Mesothelial cell of epicardium (in vitro differentiated cells): ENCODE data around the gene LHX4. TPM values are rescaled to one million over a fixed set of nuclear protein-coding genes. Genes with fewer than 3 reads are reported as not detected.

Source experiments
- DNase-seq, 2 experiments: peaks; one replicate each; pipeline ENCODE4 v3.0.0; 2021; ENCODE audit warnings: low spot score in 2 of 2; ENCODE audit not compliant: unreplicated experiment in 2 of 2
- H3K27ac Mint-ChIP-seq: 2 replicates; pipeline ENCODE4 v1.8.0; 2021; ENCODE audit warnings: mixed read lengths
- H3K27me3 Mint-ChIP-seq: 2 replicates; pipeline ENCODE4 v1.8.0; 2021; ENCODE audit warnings: low read depth, mixed read lengths
- H3K36me3 Mint-ChIP-seq: 2 replicates; pipeline ENCODE4 v1.8.0; 2021; ENCODE audit warnings: mixed read lengths
- H3K4me1 Mint-ChIP-seq: 2 replicates; pipeline ENCODE4 v1.8.0; 2021; ENCODE audit warnings: mixed read lengths
- H3K4me3 Mint-ChIP-seq: 2 replicates; pipeline ENCODE4 v1.8.0; 2021; ENCODE audit warnings: mild to moderate bottlenecking, moderate library complexity, mixed read lengths
- H3K9me3 Mint-ChIP-seq: 2 replicates; pipeline ENCODE4 v1.8.0; 2021; ENCODE audit warnings: mixed read lengths
- CTCF ChIP-seq: fragments of 200-600 bp; sonication (generic); IDR thresholded peaks from one replicate; pipeline ENCODE4 v1.5.0; 2021; ENCODE audit warnings: antibody characterized with exemption; ENCODE audit not compliant: unreplicated experiment
- total RNA-seq: library from RNA; stranded (reverse); gene quantifications from 3 replicates; pipeline ENCODE4 v1.2.1, GENCODE V29; 2021

The LHX4 gene
- total RNA-seq, 1 donor from 2014 or later, result 0.54 TPM

GRCh38 chr1:180219776-180220175, 10.3 kb upstream of the LHX4 start:
- peaks cover 41% of the 10 kb centered on the region for H3K27me3 Mint-ChIP-seq
- no peak overlapping the region for H3K4me3 Mint-ChIP-seq
- no peaks in the 10 kb centered on the region for H3K4me1 Mint-ChIP-seq
- H3K27ac Mint-ChIP-seq, result no peak overlapping the region
- H3K36me3 Mint-ChIP-seq, result no peaks in the 10 kb centered on the region
- H3K9me3 Mint-ChIP-seq, result no peaks in the 10 kb centered on the region
- TF ChIP-seq CTCF, result no peak
- DNase-seq, result no peak

GRCh38 chr1:180221462-180221861, 8.6 kb upstream of the LHX4 start:
- DNase-seq, result no peak
- Mint-ChIP-seq H3K9me3 (no peaks in the 10 kb centered on the region), H3K36me3 (no peaks in the 10 kb centered on the region), H3K4me1 (no peaks in the 10 kb centered on the region), H3K4me3 (no peak overlapping the region), H3K27me3 (peaks cover 57% of the 10 kb centered on the region), H3K27ac (no peak overlapping the region)
- TF ChIP-seq CTCF, result no peak

GRCh38 chr1:180224902-180225301, 5.2 kb upstream of the LHX4 start:
- DNase-seq, result no peak
- peaks cover 2% of the 10 kb centered on the region for H3K4me1 Mint-ChIP-seq
- no peaks in the 10 kb centered on the region for H3K36me3 Mint-ChIP-seq
- H3K27ac Mint-ChIP-seq, result no peak overlapping the region
- H3K27me3 Mint-ChIP-seq, result peaks cover 80% of the 10 kb centered on the region
- TF ChIP-seq CTCF, result no peak
- no peak overlapping the region for H3K4me3 Mint-ChIP-seq
- H3K9me3 Mint-ChIP-seq, result no peaks in the 10 kb centered on the region

- peaks cover 2% of the 10 kb centered on the region for H3K4me1 Mint-ChIP-seq
- H3K36me3 Mint-ChIP-seq, result no peaks in the 10 kb centered on the region
- H3K9me3 Mint-ChIP-seq, result no peaks in the 10 kb centered on the region
- no peak for TF ChIP-seq CTCF
- no peak overlapping the region for H3K27ac Mint-ChIP-seq
- H3K27me3 Mint-ChIP-seq, result peaks cover 82% of the 10 kb centered on the region
- no peak for DNase-seq
- H3K4me3 Mint-ChIP-seq, result no peak overlapping the region
Measured at GRCh38 chr1:180225403-180225802, 4.7 kb upstream of the LHX4 start.

GRCh38 chr1:180227861-180228647, 2.0 kb upstream of the LHX4 start:
- peaks cover 9% of the 10 kb centered on the region for H3K4me1 Mint-ChIP-seq
- DNase-seq, result no peak
- TF ChIP-seq CTCF, result no peak
- H3K27ac Mint-ChIP-seq, result no peak overlapping the region
- H3K4me3 Mint-ChIP-seq, result peak overlapping the region; percentile 58
- H3K9me3 Mint-ChIP-seq, result no peaks in the 10 kb centered on the region
- no peaks in the 10 kb centered on the region for H3K36me3 Mint-ChIP-seq
- H3K27me3 Mint-ChIP-seq, result peaks cover 89% of the 10 kb centered on the region
